ENCODE results near the gene GPR61. TPM values are rescaled to one million over a fixed set of nuclear protein-coding genes. Genes with fewer than 3 reads are reported as not detected.

Gene GPR61
- total RNA-seq, 6 experiments from 2014 or later: not detected

- intact Hi-C loops (cut with DNase I): no loop called here
- TF ChIP-seq CTCF (IDR thresholded peaks at IDR 0.05) (no peak), POLR2A (IDR thresholded peaks at IDR 0.05) (no peak)
- peaks cover 0 to 8% (median 0%) of the 10 kb centered on the region in 4 donors for H3K4me1 ChIP-seq
- no peaks in the 10 kb centered on the region for H3K27me3 ChIP-seq
- no peaks in the 10 kb centered on the region for H3K36me3 ChIP-seq
- no peak for DNase-seq
- no peaks in the 10 kb centered on the region for H3K9me3 ChIP-seq
- WGBS (ENCODE audit: insufficient coverage, low coverage, low lambda C conversion rate, missing lambda C conversion rate): 63% methylated on average over 2 of the region's 4 CpGs
- no peak for ATAC-seq
- H3K4me3 ChIP-seq: no peak overlapping the region
- no peak overlapping the region for H3K27ac ChIP-seq
Measured at GRCh38 chr1:109535481-109535880, 4.2 kb upstream of the GPR61 start.

- ATAC-seq (no peak), DNase-seq (no peak)
- Histone ChIP-seq H3K36me3 (no peaks in the 10 kb centered on the region), H3K9me3 (no peaks in the 10 kb centered on the region), H3K27ac (no peak overlapping the region), H3K27me3 (no peaks in the 10 kb centered on the region), H3K4me3 (no peak overlapping the region), H3K4me1 (peaks cover 0 to 8% (median 0%) of the 10 kb centered on the region in 4 donors)
- intact Hi-C loops (cut with DNase I): no loop called here
- TF ChIP-seq CTCF (IDR thresholded peaks at IDR 0.05) (no peak), POLR2A (IDR thresholded peaks at IDR 0.05) (no peak)
- 53% methylated on average over 2 of the region's 5 CpGs for WGBS (ENCODE audit: insufficient coverage, low coverage, low lambda C conversion rate, missing lambda C conversion rate)
Measured at GRCh38 chr1:109535971-109536491, 3.6 kb upstream of the GPR61 start.

- 82% methylated on average over 8 of the region's 9 CpGs for WGBS (ENCODE audit: insufficient coverage, low coverage, low lambda C conversion rate, missing lambda C conversion rate)
Measured at GRCh38 chr1:109537450-109538178, 2.1 kb upstream of the GPR61 start.

GRCh38 chr1:109538827-109539555 lies 681 bp upstream of the GPR61 start:
- Histone ChIP-seq H3K4me3 (no peak overlapping the region), H3K36me3 (no peaks in the 10 kb centered on the region), H3K27me3 (no peaks in the 10 kb centered on the region), H3K9me3 (no peaks in the 10 kb centered on the region), H3K27ac (no peak overlapping the region), H3K4me1 (no peaks in the 10 kb centered on the region)
- no peak for DNase-seq
- no peak for ATAC-seq
- 83% methylated on average over 5 of the region's 9 CpGs for WGBS (ENCODE audit: insufficient coverage, low coverage, low lambda C conversion rate, missing lambda C conversion rate)
- TF ChIP-seq POLR2A (IDR thresholded peaks at IDR 0.05): no peak
- TF ChIP-seq CTCF (IDR thresholded peaks at IDR 0.05): no peak
- intact Hi-C loops (cut with DNase I): no loop called here

More at GRCh38 chr1:109537450-109538178, 2.1 kb upstream of the GPR61 start:
- DNase-seq (no peak), ATAC-seq (no peak)
- TF ChIP-seq CTCF (IDR thresholded peaks at IDR 0.05) (no peak), POLR2A (IDR thresholded peaks at IDR 0.05) (no peak)
- Histone ChIP-seq H3K27ac (no peak overlapping the region), H3K36me3 (no peaks in the 10 kb centered on the region), H3K9me3 (no peaks in the 10 kb centered on the region), H3K4me3 (no peak overlapping the region), H3K27me3 (no peaks in the 10 kb centered on the region), H3K4me1 (peaks cover 0 to 3% (median 0%) of the 10 kb centered on the region in 4 donors)
- intact Hi-C loops (cut with DNase I): no loop called here

Measured in right lobe of liver (tissue), 6 donors.